NCI-H128 (cell line): Measurements from ENCODE around the gene PIEZO2.

Source experiments
- DNase-seq: peaks from one replicate; lab custom pipeline; 2025; ENCODE audit not compliant: unreplicated experiment; lab: John Stamatoyannopoulos, UW

PIEZO2 gene

DNA sequence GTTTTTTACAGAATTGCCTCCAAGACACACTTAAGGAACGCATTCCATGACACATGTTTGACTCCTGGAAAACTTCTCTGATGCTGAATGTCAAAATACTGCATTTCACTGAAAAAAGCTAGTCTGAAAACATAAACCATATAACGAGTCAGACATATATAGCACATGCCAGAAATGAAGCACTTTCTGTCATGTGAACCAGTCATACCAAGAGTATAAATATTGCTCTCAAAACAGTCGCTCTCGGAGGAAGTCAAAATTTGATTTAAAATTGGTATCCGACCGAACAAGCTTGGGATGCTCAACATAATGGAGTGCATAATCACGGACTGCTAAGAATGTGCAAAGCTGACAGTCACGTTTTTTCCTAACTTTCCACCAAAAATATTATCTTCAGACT lies 115.9 kb downstream of the PIEZO2 start:
- DNase-seq: no peak

GRCh38 chr18:11031966-11032365 lies 117.4 kb downstream of the PIEZO2 start:
- DNase-seq: no peak

DNA sequence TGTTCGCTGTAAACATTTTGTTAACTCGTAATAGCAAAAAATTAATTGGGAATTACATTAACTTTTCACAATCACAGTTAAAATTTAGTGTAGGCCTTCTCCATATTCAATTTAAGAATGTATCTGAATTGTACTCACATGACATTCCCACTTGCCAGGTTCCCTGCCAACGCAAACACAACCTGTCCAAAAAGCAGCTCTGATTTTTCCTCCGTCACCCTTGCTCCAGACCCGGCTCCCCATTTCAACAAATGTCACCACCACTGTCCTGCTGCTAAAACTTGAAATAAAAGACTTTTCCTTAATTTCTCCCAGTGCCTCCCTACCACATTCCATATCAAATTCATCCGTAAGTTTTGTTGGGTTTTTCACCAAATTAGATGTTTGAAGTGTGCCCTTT lies 120.3 kb downstream of the PIEZO2 start:
- no peak for DNase-seq

- no peak for DNase-seq
These were observed 121.5 kb downstream of the PIEZO2 start for GRCh38 chr18:11027862-11028261.

GRCh38 chr18:11025671-11026070 lies 123.7 kb downstream of the PIEZO2 start:
- no peak for DNase-seq

DNA sequence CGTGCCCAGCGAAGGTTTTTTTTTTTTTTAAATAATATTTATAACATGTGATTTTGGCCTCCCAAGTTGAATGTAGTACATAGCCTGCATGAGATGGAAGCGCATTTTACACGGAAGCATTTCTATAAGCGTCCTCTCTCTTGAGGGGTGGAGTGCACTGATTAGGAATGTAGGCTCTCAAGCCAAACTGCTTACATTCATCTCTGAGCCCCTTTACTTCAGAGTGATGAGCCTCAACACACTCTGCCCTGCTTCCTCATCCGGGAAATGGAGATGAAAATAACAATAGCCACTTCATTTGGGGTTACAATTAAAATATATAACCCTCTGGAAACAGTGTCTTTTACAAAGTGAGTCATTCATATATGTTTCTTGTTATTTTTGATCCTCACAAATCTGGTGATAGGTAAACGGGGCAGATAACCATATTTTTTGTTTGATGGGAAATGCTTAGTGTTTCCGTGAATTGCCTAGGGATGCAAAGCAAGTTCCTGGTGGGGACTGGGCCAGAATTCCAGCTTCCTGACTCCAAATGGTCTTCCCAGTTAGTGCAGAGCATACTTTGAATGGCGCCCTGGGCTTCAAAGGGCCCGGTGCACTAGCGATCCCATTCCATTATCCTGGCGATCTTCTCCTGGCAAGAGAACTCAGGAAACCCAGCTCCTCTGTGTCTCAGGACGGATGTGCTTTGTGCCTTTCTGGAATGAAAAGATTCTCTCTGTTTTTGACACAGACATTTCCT lies 124.3 kb downstream of the PIEZO2 start:
- no peak for DNase-seq

GRCh38 chr18:11021477-11021876 lies 127.9 kb downstream of the PIEZO2 start:
- DNase-seq: no peak

DNA sequence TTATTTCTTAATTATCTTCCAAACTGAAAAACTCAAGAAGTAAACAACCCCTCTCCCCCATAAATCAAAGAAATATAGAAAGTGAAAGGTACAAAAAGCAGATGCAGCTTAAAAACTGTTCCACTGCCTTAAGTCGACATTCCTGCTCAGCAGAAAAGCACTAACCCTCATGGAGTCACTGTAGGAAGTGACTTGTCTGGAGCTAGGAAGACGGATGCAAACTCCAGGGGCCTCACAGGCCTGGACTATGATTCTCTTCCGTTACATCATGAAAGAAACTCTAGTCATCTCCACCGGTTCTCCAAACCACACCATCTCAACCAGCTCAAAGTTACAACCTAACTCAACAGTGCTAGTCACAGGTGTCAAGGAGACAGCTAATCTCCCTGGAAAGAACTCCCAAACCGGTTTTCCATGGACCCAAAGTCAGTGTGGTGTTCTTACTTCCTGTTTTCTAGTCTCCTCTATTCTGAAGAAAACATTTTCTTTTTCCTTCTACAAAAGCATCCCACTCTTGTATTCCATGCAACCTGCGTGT lies 128.4 kb downstream of the PIEZO2 start:
- no peak for DNase-seq

DNA sequence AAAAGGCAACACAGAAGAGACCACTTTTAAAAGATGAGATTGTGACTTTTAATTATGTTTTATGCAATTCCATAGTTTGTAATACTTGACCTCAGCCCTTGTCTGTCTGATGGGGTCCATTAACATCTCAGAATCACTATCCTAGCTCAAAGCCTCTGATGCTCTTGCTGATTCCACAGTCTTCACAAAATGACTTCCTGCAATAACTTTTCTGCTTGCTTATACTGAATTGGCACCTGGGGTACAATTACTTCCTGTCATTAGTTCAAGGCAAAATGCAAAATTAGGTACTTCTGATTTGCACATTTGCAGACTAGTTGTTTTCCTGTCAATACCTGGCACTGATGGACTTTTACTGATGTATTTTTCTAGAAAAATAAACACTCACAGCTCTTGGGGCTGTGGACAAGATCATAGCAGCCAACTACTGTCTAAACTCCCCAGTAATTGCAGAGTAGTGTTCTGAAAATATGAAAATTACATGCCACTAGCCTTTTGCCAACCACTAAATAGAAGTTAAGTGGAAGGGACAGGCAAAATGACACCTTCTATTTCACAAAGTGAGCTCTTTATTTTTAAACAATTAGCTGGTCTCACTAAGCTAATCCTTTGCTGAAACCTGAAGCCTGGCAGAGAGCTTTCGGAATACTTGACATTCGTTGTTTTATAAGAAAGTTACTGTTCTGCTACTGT lies 129.1 kb downstream of the PIEZO2 start:
- DNase-seq: no peak

- DNase-seq: no peak
These were observed 129.9 kb downstream of the PIEZO2 start for GRCh38 chr18:11019295-11020105.

DNA sequence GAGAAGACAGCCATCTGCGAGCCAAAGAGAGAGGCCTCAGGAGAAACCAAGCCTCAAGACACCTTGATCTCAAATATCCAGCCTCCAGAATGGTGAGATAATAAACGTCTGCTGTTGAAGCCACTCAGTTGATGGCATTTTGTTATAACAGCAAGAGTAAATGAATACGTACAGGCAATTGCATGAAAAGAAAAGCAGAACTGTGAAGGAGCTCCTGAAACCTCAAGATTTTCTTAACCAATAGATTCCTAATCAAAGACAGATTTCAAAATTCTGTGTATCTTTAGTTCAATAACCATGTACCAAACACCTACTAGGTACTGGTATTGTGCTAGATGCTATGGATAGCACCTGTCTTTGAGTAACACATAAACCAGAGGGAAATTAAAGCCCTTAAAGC lies 139.5 kb downstream of the PIEZO2 start:
- DNase-seq: no peak

GRCh38 chr18:11009147-11009546 lies 140.2 kb downstream of the PIEZO2 start:
- no peak for DNase-seq

DNA sequence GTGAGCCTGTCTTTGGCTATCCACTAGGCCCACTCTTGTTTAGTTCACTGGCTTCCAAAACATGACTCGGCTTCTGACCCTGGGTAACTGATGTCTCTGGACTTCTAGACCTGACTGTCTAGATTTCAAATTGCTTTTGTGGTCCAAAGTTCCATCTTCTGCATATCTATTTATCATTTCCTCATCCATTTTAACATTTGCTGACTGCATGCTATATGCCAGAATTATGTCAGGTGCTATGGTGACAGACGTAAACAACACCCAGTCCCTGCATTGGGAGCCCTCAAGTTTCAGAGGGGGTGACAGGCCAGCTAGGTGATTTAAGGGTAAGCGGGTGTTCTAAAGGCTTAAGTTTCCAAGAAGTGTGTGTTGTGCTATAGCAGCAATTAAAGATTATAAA lies 140.9 kb downstream of the PIEZO2 start:
- no peak for DNase-seq

DNA sequence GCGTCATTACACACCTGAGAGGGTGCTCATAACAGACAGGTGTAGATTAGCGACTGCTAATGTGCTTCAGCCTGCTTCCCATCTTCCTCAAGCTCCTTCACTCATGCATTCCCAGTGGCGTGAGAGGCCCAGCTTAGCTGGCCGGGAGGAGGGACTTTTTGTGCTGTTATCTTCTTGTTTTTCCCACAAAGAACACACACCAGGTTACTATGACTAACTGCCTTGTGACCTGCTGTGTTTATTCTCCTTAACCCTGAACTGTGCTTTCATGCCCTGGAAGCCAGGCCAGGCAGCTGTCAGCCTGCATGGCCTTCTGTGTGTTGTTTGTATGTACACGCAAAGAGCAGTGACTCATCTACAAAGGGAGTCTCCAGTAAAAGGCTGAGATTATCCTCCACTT lies 143.8 kb downstream of the PIEZO2 start:
- DNase-seq: no peak

GRCh38 chr18:11004951-11005350 lies 144.4 kb downstream of the PIEZO2 start:
- no peak for DNase-seq

DNA sequence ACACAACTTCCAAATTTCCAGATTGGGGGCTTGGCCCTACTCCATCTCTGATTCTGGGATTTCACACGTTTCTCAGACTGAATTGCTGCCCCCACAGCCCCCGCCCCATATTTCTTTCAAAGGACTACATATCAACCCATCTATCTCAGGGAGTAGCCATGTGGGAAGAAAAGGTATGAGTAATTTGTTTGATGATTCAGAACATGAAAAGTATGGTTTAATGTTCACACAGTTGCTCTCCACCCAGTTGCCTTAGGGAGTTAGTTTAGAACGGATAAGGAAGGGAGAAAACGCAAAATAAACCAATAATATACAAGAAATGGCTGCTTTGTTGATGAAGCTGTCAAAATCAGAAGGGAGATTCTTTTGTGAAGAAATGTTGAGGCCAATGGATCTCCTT lies 145.1 kb downstream of the PIEZO2 start:
- no peak for DNase-seq

- no peak for DNase-seq
These were observed 146.6 kb downstream of the PIEZO2 start for GRCh38 chr18:11002796-11003195.

GRCh38 chr18:11002277-11002676 lies 147.1 kb downstream of the PIEZO2 start:
- no peak for DNase-seq

GRCh38 chr18:11000071-11000470 lies 149.3 kb downstream of the PIEZO2 start:
- DNase-seq: no peak

- DNase-seq: no peak
These were observed 151.5 kb downstream of the PIEZO2 start for GRCh38 chr18:10997885-10998284.

DNA sequence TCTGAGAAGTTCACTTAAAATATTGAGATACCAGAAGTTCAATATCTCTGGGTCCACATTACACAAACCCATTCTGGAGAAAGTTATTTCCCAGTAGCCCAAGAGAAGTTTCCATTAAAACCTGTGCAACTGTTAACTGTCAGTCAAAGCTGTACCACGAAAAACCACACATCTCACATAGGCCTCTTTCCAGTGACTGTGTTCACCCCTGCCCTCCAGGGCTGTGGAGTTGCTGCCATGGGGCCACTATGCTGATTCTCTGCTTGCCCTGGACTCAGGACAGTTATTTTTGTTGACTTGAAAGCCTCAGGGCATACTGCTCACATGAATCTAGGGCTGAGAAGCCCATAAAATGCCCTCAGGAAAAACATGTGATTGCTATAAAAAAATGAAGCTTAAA lies 153.8 kb downstream of the PIEZO2 start:
- DNase-seq: no peak

GRCh38 chr18:10989486-10989885 lies 159.9 kb downstream of the PIEZO2 start:
- no peak for DNase-seq
